ENCODE results near the gene TNS1. TPM values are rescaled to one million over a fixed set of nuclear protein-coding genes. Genes with fewer than 3 reads are reported as not detected.
A peak's percentile ranks its signal among the peaks of the same experiment; 100 is the strongest.

Gene TNS1
- total and polyA plus RNA-seq, 2 donors, result 8.3 to 21.3 TPM

DNA sequence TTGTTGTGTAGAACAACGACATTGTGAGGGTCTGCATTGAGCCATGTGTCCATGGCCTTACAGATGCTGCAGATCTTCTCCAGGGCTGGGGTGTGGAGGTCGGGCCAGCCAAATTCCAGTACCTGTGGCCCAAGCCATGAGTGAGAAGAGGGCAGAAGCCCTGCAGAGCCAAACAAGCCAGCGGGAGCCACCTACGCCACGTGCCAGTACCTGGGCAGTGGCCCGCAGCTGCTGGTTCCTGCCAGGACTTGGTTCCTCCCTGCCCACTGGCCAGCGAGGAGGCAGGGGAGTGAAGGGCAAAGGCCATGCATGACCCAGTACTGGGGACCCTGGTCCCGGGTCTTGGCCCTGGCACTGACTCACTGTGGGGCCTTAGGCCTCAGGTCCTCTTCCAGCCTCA is 109.4 kb downstream of the TNS1 start:
- DNase-seq (ENCODE audit: low read depth in 6 of 9, low spot score in 9 of 9), result no peak
- no peak overlapping the region for H3K27ac ChIP-seq (ENCODE audit: low read depth in 1 of 2, low read length in 1 of 2)

GRCh38 chr2:217892560-217892959 is 110.2 kb downstream of the TNS1 start:
- no peak for DNase-seq (ENCODE audit: low read depth in 6 of 9, low spot score in 9 of 9)
- Histone ChIP-seq H3K4me1 (ENCODE audit: control insufficient read depth in 2 of 2, insufficient read depth in 2 of 2, low read length in 2 of 2) (peaks cover 0 to 4% of the 10 kb centered on the region in 2 donors), H3K4me3 (ENCODE audit: low read length in 2 of 2) (no peak overlapping the region), H3K36me3 (ENCODE audit: control insufficient read depth in 2 of 2, insufficient read depth in 2 of 2, low read length in 1 of 2) (no peaks in the 10 kb centered on the region), H3K27ac (ENCODE audit: low read depth in 1 of 2, low read length in 1 of 2) (no peak overlapping the region), H3K9me3 (ENCODE audit: control insufficient read depth in 2 of 2, insufficient read depth in 1 of 2, low read length in 1 of 2) (no peaks in the 10 kb centered on the region), H3K27me3 (ENCODE audit: control insufficient read depth in 2 of 2, insufficient read depth in 1 of 2, low read length in 1 of 2) (no peaks in the 10 kb centered on the region)
- 94% methylated on average over 8 of the region's 8 CpGs for WGBS

More for the DNA sequence above, 109.4 kb downstream of the TNS1 start:
- H3K9me3 ChIP-seq (ENCODE audit: control insufficient read depth in 2 of 2, insufficient read depth in 1 of 2, low read length in 1 of 2), result no peaks in the 10 kb centered on the region
- H3K27me3 ChIP-seq (ENCODE audit: control insufficient read depth in 2 of 2, insufficient read depth in 1 of 2, low read length in 1 of 2), result no peaks in the 10 kb centered on the region
- H3K36me3 ChIP-seq (ENCODE audit: control insufficient read depth in 2 of 2, insufficient read depth in 2 of 2, low read length in 1 of 2), result no peaks in the 10 kb centered on the region
- 96% methylated on average over 8 of the region's 8 CpGs for WGBS
- no peak overlapping the region for H3K4me3 ChIP-seq (ENCODE audit: low read length in 2 of 2)
- no peaks in the 10 kb centered on the region for H3K4me1 ChIP-seq (ENCODE audit: control insufficient read depth in 2 of 2, insufficient read depth in 2 of 2, low read length in 2 of 2)

DNA sequence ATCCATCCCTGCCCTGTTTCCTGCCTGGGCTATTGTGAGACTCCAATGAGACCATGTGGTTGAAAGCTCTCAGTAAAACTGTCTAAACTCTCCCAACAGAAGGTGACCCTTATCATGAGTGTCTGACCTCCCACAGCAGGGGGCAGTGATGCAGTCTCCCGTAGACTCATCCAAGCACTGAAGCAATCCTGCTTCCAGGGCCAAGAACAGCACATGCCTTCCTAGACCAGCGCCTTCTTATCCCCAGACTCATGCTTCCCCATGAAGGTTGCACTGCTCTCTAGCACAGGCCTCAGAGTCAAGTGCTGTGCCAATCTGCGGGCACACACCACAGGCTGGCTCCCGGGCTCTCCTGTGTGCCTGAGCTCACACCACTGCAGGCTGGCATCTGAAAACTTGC is 112.3 kb downstream of the TNS1 start:
- H3K27me3 ChIP-seq (ENCODE audit: control insufficient read depth in 2 of 2, insufficient read depth in 1 of 2, low read length in 1 of 2), result no peaks in the 10 kb centered on the region
- no peak overlapping the region for H3K4me3 ChIP-seq (ENCODE audit: low read length in 2 of 2)
- WGBS, result 95% methylated on average over 4 of the region's 4 CpGs
- no peak for DNase-seq (ENCODE audit: low read depth in 6 of 9, low spot score in 9 of 9)
- H3K27ac ChIP-seq (ENCODE audit: low read depth in 1 of 2, low read length in 1 of 2), result no peak overlapping the region
- H3K36me3 ChIP-seq (ENCODE audit: control insufficient read depth in 2 of 2, insufficient read depth in 2 of 2, low read length in 1 of 2), result no peaks in the 10 kb centered on the region
- no peaks in the 10 kb centered on the region for H3K9me3 ChIP-seq (ENCODE audit: control insufficient read depth in 2 of 2, insufficient read depth in 1 of 2, low read length in 1 of 2)
- peaks cover 0 to 4% of the 10 kb centered on the region in 2 donors for H3K4me1 ChIP-seq (ENCODE audit: control insufficient read depth in 2 of 2, insufficient read depth in 2 of 2, low read length in 2 of 2)

- Histone ChIP-seq H3K4me1 (ENCODE audit: control insufficient read depth in 2 of 2, insufficient read depth in 2 of 2, low read length in 2 of 2) (peaks cover 0 to 4% of the 10 kb centered on the region in 2 donors), H3K36me3 (ENCODE audit: control insufficient read depth in 2 of 2, insufficient read depth in 2 of 2, low read length in 1 of 2) (no peaks in the 10 kb centered on the region), H3K27me3 (ENCODE audit: control insufficient read depth in 2 of 2, insufficient read depth in 1 of 2, low read length in 1 of 2) (no peaks in the 10 kb centered on the region), H3K9me3 (ENCODE audit: control insufficient read depth in 2 of 2, insufficient read depth in 1 of 2, low read length in 1 of 2) (no peaks in the 10 kb centered on the region), H3K4me3 (ENCODE audit: low read length in 2 of 2) (no peak overlapping the region), H3K27ac (ENCODE audit: low read depth in 1 of 2, low read length in 1 of 2) (no peak overlapping the region)
- no peak for DNase-seq (ENCODE audit: low read depth in 6 of 9, low spot score in 9 of 9)
- 93% methylated on average over 5 of the region's 5 CpGs for WGBS
Observed at GRCh38 chr2:217889656-217890055, 113.1 kb downstream of the TNS1 start.

DNA sequence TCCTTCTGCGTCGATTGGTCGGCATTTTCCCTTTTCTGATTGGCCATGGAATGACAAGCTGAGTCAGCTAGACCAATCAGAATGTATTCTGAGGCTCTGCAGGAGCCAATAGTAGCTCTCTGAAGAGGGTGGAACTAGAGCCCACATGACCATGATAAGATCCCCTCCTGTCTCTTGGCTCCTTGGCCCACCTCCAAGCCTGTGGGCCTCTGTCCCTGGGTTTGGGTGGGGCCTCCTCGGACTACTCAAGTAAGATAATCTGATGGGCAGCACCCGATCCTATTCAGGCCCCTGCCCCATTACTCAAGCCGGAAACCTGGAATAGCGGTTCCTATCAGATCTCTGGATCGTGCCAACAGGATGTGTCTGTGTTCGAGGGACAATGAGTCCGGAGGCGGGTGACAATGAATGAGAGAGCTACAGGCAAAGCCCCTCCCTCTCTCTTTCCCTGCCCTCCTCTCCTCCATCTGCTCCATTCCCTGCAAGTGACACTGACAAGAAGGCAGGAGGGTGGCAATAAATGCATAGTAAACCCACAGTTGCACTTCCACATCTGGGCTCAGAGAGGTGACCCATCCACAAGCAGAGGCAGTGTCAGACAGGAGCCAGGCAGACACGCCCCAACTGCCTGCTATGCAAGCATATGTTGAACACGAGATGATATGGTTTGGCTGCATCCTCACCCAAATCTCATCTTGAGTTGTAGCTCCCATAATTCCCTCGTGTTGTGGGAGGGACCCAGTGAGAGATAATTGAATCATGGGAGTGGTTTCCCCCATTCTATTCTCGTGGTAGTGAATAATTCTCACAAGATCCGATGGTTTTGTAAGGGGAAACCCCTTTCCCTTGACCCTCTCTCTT is 114.7 kb downstream of the TNS1 start:
- Histone ChIP-seq H3K27ac (ENCODE audit: low read depth in 1 of 2, low read length in 1 of 2) (no peak overlapping the region), H3K4me1 (ENCODE audit: control insufficient read depth in 2 of 2, insufficient read depth in 2 of 2, low read length in 2 of 2) (peaks cover 0 to 4% of the 10 kb centered on the region in 2 donors), H3K9me3 (ENCODE audit: control insufficient read depth in 2 of 2, insufficient read depth in 1 of 2, low read length in 1 of 2) (no peaks in the 10 kb centered on the region), H3K4me3 (ENCODE audit: low read length in 2 of 2) (no peak overlapping the region), H3K36me3 (ENCODE audit: control insufficient read depth in 2 of 2, insufficient read depth in 2 of 2, low read length in 1 of 2) (no peaks in the 10 kb centered on the region), H3K27me3 (ENCODE audit: control insufficient read depth in 2 of 2, insufficient read depth in 1 of 2, low read length in 1 of 2) (no peaks in the 10 kb centered on the region)
- DNase-seq (ENCODE audit: low read depth in 6 of 9, low spot score in 9 of 9), result no peak
- 92% methylated on average over 16 of the region's 16 CpGs for WGBS

DNA sequence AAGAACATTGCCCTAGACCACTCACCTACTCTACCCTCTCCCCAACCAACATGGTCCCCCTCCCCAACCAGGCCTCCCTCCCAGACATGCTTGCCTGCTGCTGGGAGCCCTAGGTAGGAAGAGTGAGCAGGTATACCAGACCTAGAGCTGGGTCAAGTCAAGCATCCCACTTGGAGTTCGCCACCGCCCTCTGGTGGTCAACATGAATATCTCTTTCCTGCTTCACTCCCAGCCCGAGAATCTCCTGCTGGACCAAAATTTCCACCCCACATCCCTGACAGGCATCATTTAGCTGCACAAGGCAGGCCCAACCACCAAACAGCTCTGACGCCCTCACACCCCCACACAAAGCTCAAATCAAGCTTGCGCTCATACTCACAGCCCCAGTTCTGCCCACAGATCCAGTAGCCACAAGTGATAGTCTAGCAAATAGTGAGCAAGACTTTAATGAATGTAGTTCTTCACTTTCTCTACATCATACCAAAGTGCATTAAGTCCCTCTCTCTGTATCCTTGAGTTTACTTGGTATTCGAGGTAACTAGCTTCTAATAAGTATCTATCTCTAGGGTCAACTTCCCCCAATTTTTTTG is 116.0 kb downstream of the TNS1 start:
- H3K36me3 ChIP-seq (ENCODE audit: control insufficient read depth in 2 of 2, insufficient read depth in 2 of 2, low read length in 1 of 2), result no peaks in the 10 kb centered on the region
- no peak overlapping the region for H3K27ac ChIP-seq (ENCODE audit: low read depth in 1 of 2, low read length in 1 of 2)
- WGBS, result 28% methylated on average over 6 of the region's 6 CpGs
- peaks cover 0 to 4% of the 10 kb centered on the region in 2 donors for H3K4me1 ChIP-seq (ENCODE audit: control insufficient read depth in 2 of 2, insufficient read depth in 2 of 2, low read length in 2 of 2)
- H3K9me3 ChIP-seq (ENCODE audit: control insufficient read depth in 2 of 2, insufficient read depth in 1 of 2, low read length in 1 of 2), result no peaks in the 10 kb centered on the region
- no peak overlapping the region for H3K4me3 ChIP-seq (ENCODE audit: low read length in 2 of 2)
- no peaks in the 10 kb centered on the region for H3K27me3 ChIP-seq (ENCODE audit: control insufficient read depth in 2 of 2, insufficient read depth in 1 of 2, low read length in 1 of 2)
- DNase-seq (ENCODE audit: low read depth in 6 of 9, low spot score in 9 of 9), result peak; percentile 13 to 72 (median 51)

DNA sequence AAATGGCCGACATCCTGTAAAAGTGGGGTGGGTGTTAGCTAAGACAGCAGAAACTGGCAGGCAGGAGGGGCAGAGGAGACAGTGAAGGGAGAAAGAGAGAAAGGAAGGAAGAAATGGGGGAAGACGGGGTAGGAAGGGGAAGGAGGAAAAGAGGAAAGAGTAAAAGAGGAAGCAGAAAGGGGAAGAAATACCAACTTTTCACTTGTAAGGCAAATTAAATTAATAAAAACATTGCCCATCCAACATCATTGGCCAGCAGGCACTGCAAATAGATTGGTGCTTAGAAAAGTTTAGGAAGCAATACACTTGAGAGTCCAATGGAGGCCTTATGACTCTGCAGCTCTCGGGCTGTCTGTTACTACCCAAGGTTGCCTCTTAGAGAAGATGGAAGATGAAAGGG is 116.7 kb downstream of the TNS1 start:
- 95% methylated on average over 3 of the region's 3 CpGs for WGBS
- H3K27me3 ChIP-seq (ENCODE audit: control insufficient read depth in 2 of 2, insufficient read depth in 1 of 2, low read length in 1 of 2), result no peaks in the 10 kb centered on the region
- H3K4me3 ChIP-seq (ENCODE audit: low read length in 2 of 2), result no peak overlapping the region
- no peaks in the 10 kb centered on the region for H3K36me3 ChIP-seq (ENCODE audit: control insufficient read depth in 2 of 2, insufficient read depth in 2 of 2, low read length in 1 of 2)
- no peaks in the 10 kb centered on the region for H3K9me3 ChIP-seq (ENCODE audit: control insufficient read depth in 2 of 2, insufficient read depth in 1 of 2, low read length in 1 of 2)
- H3K27ac ChIP-seq (ENCODE audit: low read depth in 1 of 2, low read length in 1 of 2), result no peak overlapping the region
- DNase-seq (ENCODE audit: low read depth in 6 of 9, low spot score in 9 of 9), result no peak
- peaks cover 0 to 4% of the 10 kb centered on the region in 2 donors for H3K4me1 ChIP-seq (ENCODE audit: control insufficient read depth in 2 of 2, insufficient read depth in 2 of 2, low read length in 2 of 2)

GRCh38 chr2:217884985-217885384 is 117.8 kb downstream of the TNS1 start:
- whole genome bisulfite sequencing, result 96% methylated on average over 8 of the region's 8 CpGs
- Histone ChIP-seq H3K27ac (ENCODE audit: low read depth in 1 of 2, low read length in 1 of 2) (no peak overlapping the region), H3K36me3 (ENCODE audit: control insufficient read depth in 2 of 2, insufficient read depth in 2 of 2, low read length in 1 of 2) (no peaks in the 10 kb centered on the region), H3K4me3 (ENCODE audit: low read length in 2 of 2) (no peak overlapping the region), H3K27me3 (ENCODE audit: control insufficient read depth in 2 of 2, insufficient read depth in 1 of 2, low read length in 1 of 2) (no peaks in the 10 kb centered on the region), H3K4me1 (ENCODE audit: control insufficient read depth in 2 of 2, insufficient read depth in 2 of 2, low read length in 2 of 2) (peaks cover 0 to 4% of the 10 kb centered on the region in 2 donors), H3K9me3 (ENCODE audit: control insufficient read depth in 2 of 2, insufficient read depth in 1 of 2, low read length in 1 of 2) (no peaks in the 10 kb centered on the region)
- DNase-seq (ENCODE audit: low read depth in 6 of 9, low spot score in 9 of 9), result no peak

DNA sequence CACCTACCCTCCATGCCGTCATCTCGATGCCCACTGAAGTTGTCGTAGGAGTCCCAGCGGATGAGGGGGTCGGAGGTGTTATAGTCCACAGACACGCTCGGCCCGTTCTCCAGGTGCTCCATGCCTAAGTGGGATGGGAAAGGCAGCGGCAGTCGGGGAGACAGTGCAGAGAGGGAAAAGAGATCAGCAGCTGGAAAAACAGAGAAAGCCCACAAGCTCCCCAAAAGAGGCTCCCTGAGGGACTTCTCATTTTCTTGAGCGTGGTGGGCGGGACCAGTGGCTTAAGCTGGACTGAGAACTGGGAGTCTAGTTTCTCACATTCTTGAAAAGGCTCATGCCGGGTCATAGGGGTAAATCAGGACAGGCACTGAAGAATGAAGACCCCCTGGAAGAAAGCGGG is 121.9 kb downstream of the TNS1 start:
- H3K4me1 ChIP-seq (ENCODE audit: control insufficient read depth in 2 of 2, insufficient read depth in 2 of 2, low read length in 2 of 2), result no peaks in the 10 kb centered on the region
- WGBS, result 92% methylated on average over 14 of the region's 14 CpGs
- H3K4me3 ChIP-seq (ENCODE audit: low read length in 2 of 2), result no peak overlapping the region
- no peaks in the 10 kb centered on the region for H3K9me3 ChIP-seq (ENCODE audit: control insufficient read depth in 2 of 2, insufficient read depth in 1 of 2, low read length in 1 of 2)
- no peak for DNase-seq (ENCODE audit: low read depth in 6 of 9, low spot score in 9 of 9)
- no peaks in the 10 kb centered on the region for H3K27me3 ChIP-seq (ENCODE audit: control insufficient read depth in 2 of 2, insufficient read depth in 1 of 2, low read length in 1 of 2)
- no peak overlapping the region for H3K27ac ChIP-seq (ENCODE audit: low read depth in 1 of 2, low read length in 1 of 2)
- H3K36me3 ChIP-seq (ENCODE audit: control insufficient read depth in 2 of 2, insufficient read depth in 2 of 2, low read length in 1 of 2), result no peaks in the 10 kb centered on the region

All from thymus (tissue), 11 donors.